MG63 (cell line): Measurements from ENCODE around the gene ZFP36. TPM values are rescaled to one million over a fixed set of nuclear protein-coding genes. Genes with fewer than 3 reads are reported as not detected.

Experiments
- DNase-seq: peaks from one replicate; pipeline ENCODE4 v3.0.0-alpha.2; 2020
- H3K27me3 ChIP-seq: fragments of 250-450 bp; sonication (Bioruptor Pico); 2 replicates; pipeline ENCODE4 v1.5.1; 2020; ENCODE audit warnings: mild to moderate bottlenecking, moderate library complexity
- H3K36me3 ChIP-seq: fragments of 250-450 bp; sonication (Bioruptor Pico); 2 replicates; pipeline ENCODE4 v1.5.1; 2020; ENCODE audit warnings: mild to moderate bottlenecking, moderate library complexity
- H3K4me3 ChIP-seq: fragments of 250-450 bp; sonication (Bioruptor Pico); 2 replicates; pipeline ENCODE4 v1.5.1; 2020; ENCODE audit warnings: mild to moderate bottlenecking, moderate library complexity
- H3K9me3 ChIP-seq: fragments of 250-450 bp; sonication (Bioruptor Pico); 2 replicates; pipeline ENCODE4 v1.5.1; 2020; ENCODE audit warnings: mild to moderate bottlenecking, moderate library complexity
- total RNA-seq: library from RNA; depleted of rRNA; stranded (reverse); fragments of >200 nt; shearing (Covaris generic); gene quantifications from 2 replicates; pipeline ENCODE4 v1.2.3, GENCODE V29; 2014; ENCODE audit warnings: low replicate concordance

ZFP36 gene
- total RNA-seq, 1 experiment from 2014 or later: 0.66 TPM

DNA sequence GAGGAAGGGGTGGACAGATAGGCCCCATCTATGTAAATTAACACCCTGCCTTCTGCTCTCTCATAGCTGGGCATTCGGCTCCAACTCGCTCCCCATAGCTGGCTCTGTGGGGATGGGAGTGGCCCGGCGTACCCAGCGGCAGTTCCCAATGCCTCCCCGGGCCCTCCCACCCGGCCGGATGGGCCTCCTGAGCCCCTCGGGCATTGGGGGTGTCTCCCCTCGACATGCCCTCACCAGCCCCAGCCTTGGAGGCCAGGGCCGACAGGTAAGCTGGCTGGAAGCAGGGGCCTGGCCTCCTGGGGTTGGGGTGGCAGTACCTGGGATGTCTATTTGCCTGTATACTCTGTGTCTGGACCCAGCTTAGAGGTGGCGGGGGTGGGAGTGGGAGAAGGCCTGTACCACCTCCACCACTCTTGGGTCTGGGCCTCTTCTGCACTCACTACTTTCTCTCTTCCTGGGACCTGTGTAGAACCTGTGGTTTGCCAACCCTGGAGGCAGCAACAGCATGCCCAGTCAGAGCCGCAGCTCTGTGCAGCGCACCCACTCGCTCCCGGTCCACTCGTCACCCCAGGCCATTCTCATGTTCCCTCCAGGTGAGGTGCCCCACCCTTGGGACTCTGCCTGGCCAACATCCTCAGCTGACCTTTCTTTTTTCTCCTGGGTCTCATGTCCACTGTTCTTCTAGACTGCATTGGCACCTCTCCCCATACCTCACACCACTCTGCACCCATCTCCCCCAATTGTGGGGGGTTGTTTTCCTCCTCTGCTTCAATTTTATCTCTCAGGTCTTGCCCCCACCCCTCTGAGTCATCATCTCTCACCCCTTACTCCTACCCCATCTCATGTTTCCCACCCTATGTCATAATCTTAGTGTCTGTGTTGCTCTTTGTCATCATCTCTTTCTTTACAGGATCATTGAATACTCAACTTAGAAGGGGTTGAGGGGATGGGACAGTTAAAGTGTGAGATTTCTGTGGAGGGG lies 25.8 kb upstream of the ZFP36 start:
- no peak for DNase-seq
- Histone ChIP-seq H3K9me3 (no peaks in the 10 kb centered on the region), H3K27me3 (no peaks in the 10 kb centered on the region), H3K36me3 (peaks cover 79% of the 10 kb centered on the region), H3K4me3 (no peak overlapping the region)

- Histone ChIP-seq H3K9me3 (no peaks in the 10 kb centered on the region), H3K36me3 (peaks cover 79% of the 10 kb centered on the region), H3K27me3 (no peaks in the 10 kb centered on the region), H3K4me3 (no peak overlapping the region)
- no peak for DNase-seq
Observed at GRCh38 chr19:39381910-39382611, 24.6 kb upstream of the ZFP36 start.

GRCh38 chr19:39382991-39383828 lies 23.4 kb upstream of the ZFP36 start:
- H3K9me3 ChIP-seq: no peaks in the 10 kb centered on the region
- no peaks in the 10 kb centered on the region for H3K27me3 ChIP-seq
- H3K36me3 ChIP-seq: peaks cover 77% of the 10 kb centered on the region
- H3K4me3 ChIP-seq: no peak overlapping the region
- no peak for DNase-seq

GRCh38 chr19:39384839-39385568 lies 21.6 kb upstream of the ZFP36 start:
- no peaks in the 10 kb centered on the region for H3K27me3 ChIP-seq
- peaks cover 77% of the 10 kb centered on the region for H3K36me3 ChIP-seq
- no peak overlapping the region for H3K4me3 ChIP-seq
- H3K9me3 ChIP-seq: no peaks in the 10 kb centered on the region
- DNase-seq: no peak

DNA sequence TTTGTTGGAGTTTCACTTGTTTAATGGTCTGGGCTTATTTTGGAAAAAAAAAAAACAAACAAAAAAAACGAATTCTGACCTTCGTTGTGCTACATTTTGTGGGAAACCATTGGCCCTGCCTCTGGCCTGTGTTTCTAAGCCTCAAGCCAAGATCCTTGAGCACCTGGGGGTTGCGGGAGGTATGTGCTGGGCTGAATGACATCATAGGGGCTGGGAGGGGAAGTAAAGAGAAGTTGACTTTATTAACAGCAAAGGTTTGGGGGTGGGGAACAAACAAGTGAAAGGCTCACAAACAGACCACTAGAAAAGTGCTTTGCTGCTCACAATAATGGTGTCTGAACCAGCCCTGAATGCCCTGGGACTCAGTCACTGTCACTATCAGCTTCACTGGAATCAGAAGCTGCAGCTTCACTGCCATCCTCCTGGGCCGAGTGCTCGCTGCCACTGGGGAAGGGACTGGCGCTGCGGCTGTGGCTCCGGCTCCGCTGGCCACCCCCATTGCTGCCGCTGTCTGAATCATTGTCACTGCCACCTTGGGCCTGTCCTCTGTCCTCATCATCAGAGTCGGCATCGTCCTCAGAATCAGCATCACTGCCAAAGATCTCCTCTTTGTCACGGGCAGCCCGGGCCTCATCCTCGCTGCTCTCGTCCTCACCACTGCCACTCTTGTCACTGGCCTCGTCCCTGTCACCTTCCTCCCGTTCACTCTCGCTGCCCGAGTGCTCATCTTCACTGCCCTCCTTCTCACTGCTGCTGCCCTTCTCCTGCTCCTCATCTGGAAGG lies 20.8 kb upstream of the ZFP36 start:
- Histone ChIP-seq H3K27me3 (no peaks in the 10 kb centered on the region), H3K4me3 (no peak overlapping the region), H3K36me3 (peaks cover 71% of the 10 kb centered on the region), H3K9me3 (no peaks in the 10 kb centered on the region)
- DNase-seq: no peak

DNA sequence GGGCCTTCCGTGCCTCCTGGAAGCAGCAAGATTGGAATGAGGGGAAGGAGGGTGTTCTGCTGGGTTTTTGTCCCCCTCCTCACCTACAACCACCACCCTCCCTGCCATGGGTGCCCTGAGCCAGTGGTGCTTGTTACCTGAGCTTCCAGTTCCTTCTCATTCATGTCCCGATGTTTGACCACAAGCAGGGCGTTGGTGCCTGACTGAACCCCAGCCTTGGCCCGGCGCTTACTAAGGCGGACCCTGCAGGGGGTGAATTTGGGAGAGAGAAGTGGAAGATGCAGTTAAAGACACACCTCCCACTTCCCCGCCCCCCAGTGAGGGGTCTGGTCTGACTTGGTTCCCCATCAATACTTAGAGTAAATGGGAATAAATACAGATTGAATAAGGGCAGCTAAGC lies 20.1 kb upstream of the ZFP36 start:
- DNase-seq: no peak
- H3K9me3 ChIP-seq: no peaks in the 10 kb centered on the region
- H3K4me3 ChIP-seq: no peak overlapping the region
- no peaks in the 10 kb centered on the region for H3K27me3 ChIP-seq
- H3K36me3 ChIP-seq: peaks cover 64% of the 10 kb centered on the region

DNA sequence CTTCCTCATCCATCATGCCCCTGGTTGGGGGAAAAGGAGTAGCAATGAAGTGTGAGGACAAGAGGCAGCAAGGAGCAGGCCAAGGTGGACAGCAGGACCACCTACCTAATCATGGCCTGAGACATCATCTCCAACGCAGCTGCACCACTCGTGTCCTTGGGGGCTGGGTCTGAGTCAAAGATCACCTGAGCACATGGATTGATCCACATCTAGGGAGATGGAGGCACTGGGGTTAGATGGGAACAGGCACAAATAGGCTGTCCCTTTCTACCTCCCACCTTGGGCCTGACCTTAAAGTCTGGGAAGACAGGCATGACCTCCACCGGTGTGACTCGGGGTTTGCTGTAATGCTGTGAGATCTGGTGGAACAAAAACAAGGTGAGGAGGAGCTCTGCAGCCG lies 18.0 kb upstream of the ZFP36 start:
- Histone ChIP-seq H3K9me3 (no peaks in the 10 kb centered on the region), H3K4me3 (no peak overlapping the region), H3K36me3 (peaks cover 59% of the 10 kb centered on the region), H3K27me3 (no peaks in the 10 kb centered on the region)
- DNase-seq: no peak

DNA sequence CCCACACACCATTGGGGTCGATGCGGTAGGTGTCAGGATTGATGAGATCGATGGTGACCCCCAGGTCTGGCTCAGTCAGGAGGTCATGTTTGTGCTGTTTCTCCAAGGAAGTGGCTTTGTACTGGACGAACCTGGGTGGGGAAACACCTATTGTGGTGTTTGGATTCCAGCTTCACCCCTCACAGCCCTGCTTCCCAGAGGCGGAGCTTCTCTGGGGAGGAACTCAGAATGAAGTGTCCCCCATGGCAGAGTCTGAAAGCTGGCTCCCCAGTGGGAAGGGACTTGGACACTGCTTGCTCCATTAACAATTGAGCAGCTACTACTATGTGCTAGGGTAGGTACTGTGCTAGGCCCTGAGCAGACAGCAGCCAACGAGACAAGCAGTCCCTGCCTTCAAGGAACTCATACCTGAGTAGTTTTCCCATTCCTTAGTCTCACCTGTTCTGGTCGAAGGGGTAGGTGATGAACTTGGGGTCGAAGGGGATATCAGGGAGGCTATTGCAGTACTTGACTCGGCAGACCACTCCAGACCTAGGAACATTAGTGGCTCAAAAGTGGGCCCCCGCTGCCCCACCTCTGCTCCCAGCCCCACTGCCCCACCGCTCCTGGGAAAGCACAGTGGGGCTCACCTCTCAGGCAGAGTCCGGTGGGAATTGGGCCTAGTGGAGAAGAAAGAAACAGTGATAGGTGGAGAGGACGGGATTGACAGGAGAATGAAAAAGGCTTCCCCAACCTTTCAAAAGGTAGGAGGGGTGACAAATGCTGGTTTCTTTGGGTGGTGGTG lies 16.8 kb upstream of the ZFP36 start:
- Histone ChIP-seq H3K36me3 (peaks cover 58% of the 10 kb centered on the region), H3K4me3 (peak overlapping the region; percentile 98), H3K9me3 (no peaks in the 10 kb centered on the region), H3K27me3 (no peaks in the 10 kb centered on the region)
- DNase-seq: no peak

- no peak for DNase-seq
- no peaks in the 10 kb centered on the region for H3K9me3 ChIP-seq
- no peaks in the 10 kb centered on the region for H3K27me3 ChIP-seq
- peaks cover 57% of the 10 kb centered on the region for H3K36me3 ChIP-seq
- H3K4me3 ChIP-seq: peak overlapping the region; percentile 98
Observed at GRCh38 chr19:39390451-39390750, 16.2 kb upstream of the ZFP36 start.

- H3K36me3 ChIP-seq: peaks cover 52% of the 10 kb centered on the region
- peak; percentile 98 for DNase-seq
Observed at GRCh38 chr19:39390751-39391437, 15.8 kb upstream of the ZFP36 start, which contains the start of the genes MED29 and PAF1. Gene MED29 (plus strand): TSS chr19:39391378. CDS start chr19:39391423, 45 bp downstream. Gene PAF1 (minus strand): TSS chr19:39391106. CDS start chr19:39390864, 242 bp downstream.

DNA sequence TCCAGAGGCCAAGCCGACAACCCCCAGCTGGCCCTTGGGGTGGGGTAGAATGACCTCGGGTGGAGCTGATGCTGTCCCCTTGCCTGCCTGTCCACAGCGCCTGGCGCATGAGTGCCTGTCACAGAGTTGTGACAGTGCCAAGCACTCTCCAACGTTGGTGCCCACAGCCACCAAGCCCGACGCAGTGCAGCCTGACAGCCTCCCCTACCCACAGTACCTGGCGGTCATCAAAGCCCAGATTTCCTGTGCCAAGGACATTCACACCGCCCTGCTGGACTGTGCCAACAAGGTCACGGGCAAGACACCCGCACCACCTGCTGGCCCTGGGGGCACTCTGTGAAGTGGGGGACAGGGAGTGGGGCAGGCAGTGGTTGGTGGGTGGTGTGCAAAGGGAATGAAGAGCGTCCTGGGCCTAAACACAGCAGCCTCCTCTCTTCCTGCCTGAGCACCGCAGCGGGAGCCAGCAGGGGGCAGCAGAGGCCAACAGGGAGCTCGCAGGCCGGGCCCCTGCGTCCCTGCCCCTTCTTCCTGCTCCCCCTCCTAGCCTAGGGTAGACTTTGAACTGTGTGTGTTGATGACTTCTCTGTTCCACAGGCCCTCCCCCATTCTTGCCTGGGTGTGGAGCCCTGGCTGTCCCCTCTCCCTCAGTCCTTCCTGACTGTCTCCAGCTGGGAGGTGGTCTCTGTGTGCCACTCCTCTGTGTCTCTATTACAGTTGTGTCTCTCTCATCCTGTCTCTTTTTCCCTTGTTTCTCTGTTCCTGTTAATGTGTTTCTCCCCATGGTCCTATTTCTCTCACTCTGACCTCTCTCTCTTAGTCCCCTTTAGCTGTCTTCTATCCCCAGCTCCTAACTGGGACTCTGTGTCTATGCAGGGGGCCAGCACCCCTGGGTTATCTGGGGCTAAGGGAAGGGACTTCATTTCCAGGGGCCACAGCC lies 9.0 kb upstream of the ZFP36 start:
- Histone ChIP-seq H3K36me3 (peaks cover 40% of the 10 kb centered on the region), H3K27me3 (no peaks in the 10 kb centered on the region), H3K9me3 (no peaks in the 10 kb centered on the region), H3K4me3 (no peak overlapping the region)
- DNase-seq: peak; percentile 80

More at GRCh38 chr19:39390751-39391437, 15.8 kb upstream of the ZFP36 start, which contains the start of the genes MED29 and PAF1:
- H3K27me3 ChIP-seq: no peaks in the 10 kb centered on the region
- H3K9me3 ChIP-seq: no peaks in the 10 kb centered on the region
- H3K4me3 ChIP-seq: peak within 1 kb of the TSS; percentile 98

DNA sequence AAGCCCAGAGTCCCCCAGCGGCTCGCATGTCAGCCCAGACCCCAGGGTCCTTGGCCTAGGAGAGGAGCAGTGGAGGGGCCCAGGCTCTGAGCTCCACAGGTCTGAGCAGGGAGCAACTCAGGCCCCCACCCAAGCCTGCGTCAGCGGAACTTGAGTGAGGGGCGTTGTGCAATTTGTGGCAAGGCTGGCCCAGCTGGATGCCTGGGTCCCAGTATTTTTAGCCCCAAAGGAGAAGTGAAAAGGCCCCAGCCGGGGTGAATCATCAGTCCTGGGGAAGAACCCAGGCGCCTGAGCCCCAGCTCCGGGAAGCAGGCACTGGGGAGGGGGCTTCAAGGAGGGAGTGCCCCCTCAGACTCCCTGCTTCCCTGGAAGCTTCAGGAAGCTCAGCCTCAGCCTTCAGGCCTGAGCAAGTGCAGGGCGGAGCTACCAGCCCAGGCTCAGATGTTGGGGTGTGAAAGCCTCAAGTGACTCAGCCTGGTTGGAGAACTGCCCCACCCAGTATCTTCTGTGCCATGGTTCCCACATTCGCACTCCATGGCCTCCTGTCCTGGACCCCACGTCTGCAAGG lies 8.3 kb upstream of the ZFP36 start:
- Histone ChIP-seq H3K9me3 (no peaks in the 10 kb centered on the region), H3K4me3 (no peak overlapping the region), H3K36me3 (peaks cover 38% of the 10 kb centered on the region), H3K27me3 (no peaks in the 10 kb centered on the region)
- peak; percentile 78 for DNase-seq

DNA sequence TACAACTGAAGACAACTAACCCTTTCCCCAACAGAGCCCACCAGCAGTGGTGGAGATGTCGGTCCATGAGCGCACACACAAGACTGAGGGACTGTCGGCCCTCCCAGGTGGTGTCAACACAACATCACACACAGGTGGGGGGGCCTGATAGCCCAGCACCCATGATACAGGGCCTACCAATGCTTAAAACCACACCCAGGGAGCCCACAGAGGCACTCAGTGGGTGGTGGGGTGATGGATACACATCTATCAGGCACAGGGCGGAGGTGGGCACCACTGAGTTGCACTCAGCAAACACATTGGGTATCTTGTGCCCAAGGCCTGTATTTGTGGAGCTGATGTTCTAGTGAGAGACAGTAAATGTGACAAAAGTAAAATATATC lies 7.0 kb upstream of the ZFP36 start:
- H3K9me3 ChIP-seq: no peaks in the 10 kb centered on the region
- no peaks in the 10 kb centered on the region for H3K27me3 ChIP-seq
- H3K36me3 ChIP-seq: peaks cover 30% of the 10 kb centered on the region
- H3K4me3 ChIP-seq: no peak overlapping the region
- no peak for DNase-seq
